HepG2 (cell line): ENCODE measurements around the gene AQP11. TPM values are rescaled to one million over a fixed set of nuclear protein-coding genes. Genes with fewer than 3 reads are reported as not detected.

Source experiments
- BRD4 ChIP-seq: sonication (generic); formaldehyde crosslinking; IDR thresholded peaks from 2 replicates; pipeline ENCODE4 v1.4.0; 2020; ENCODE audit warnings: missing genetic modification reagents
- CBX5 ChIP-seq: sonication (generic); formaldehyde crosslinking; IDR thresholded peaks from 2 replicates; pipeline ENCODE4 v1.4.0; 2020; ENCODE audit warnings: missing genetic modification reagents, borderline replicate concordance
- CCAR2 ChIP-seq: fragments of 200-400 bp; formaldehyde crosslinking; optimal IDR thresholded peaks from 2 replicates; pipeline ENCODE3; 2018; ENCODE audit warnings: low read depth, mild to moderate bottlenecking, low read length, moderate library complexity
- IRX3 ChIP-seq: sonication (generic); formaldehyde crosslinking; IDR thresholded peaks from 2 replicates; pipeline ENCODE4 v1.8.1; 2023; ENCODE audit warnings: mild to moderate bottlenecking, low read depth, missing genetic modification reagents, borderline replicate concordance
- POLR2G ChIP-seq: fragments of 200-400 bp; formaldehyde crosslinking; IDR thresholded peaks from 2 replicates; pipeline ENCODE4 v1.6.1; 2018; ENCODE audit warnings: mild to moderate bottlenecking, low read depth, low read length, moderate library complexity
- RFXANK ChIP-seq: IDR thresholded peaks from 2 replicates; pipeline ENCODE4 v1.6.1; 2016
- RXRA ChIP-seq: sonication (generic); formaldehyde crosslinking; IDR thresholded peaks from 2 replicates; pipeline ENCODE4 v1.5.1; 2020; ENCODE audit warnings: missing genetic modification reagents
- SNAI1 ChIP-seq: sonication (generic); formaldehyde crosslinking; IDR thresholded peaks from 2 replicates; pipeline ENCODE4 v1.5.0; 2020; ENCODE audit warnings: mild to moderate bottlenecking, missing genetic modification reagents, borderline replicate concordance
- TFAP4 ChIP-seq: sonication (generic); IDR thresholded peaks from 2 replicates; pipeline ENCODE4 v1.6.1; 2016; ENCODE audit warnings: low read depth, borderline replicate concordance
- ZBTB44 ChIP-seq: sonication (generic); formaldehyde crosslinking; IDR thresholded peaks from 2 replicates; pipeline ENCODE4 v1.4.0; 2020; ENCODE audit warnings: missing genetic modification reagents
- ZC3H13 ChIP-seq: sonication (generic); formaldehyde crosslinking; IDR thresholded peaks from 2 replicates; pipeline ENCODE4 v1.8.1; 2023; ENCODE audit warnings: mild to moderate bottlenecking, missing genetic modification reagents, moderate library complexity
- ZGPAT ChIP-seq: IDR thresholded peaks from 2 replicates; pipeline ENCODE4 v1.6.1; 2016; ENCODE audit warnings: mild to moderate bottlenecking
- ZNF232 ChIP-seq: sonication (generic); formaldehyde crosslinking; IDR thresholded peaks from 2 replicates; pipeline ENCODE4 v1.4.0; 2020; ENCODE audit warnings: missing genetic modification reagents, borderline replicate concordance
- ZNF274 ChIP-seq: sonication (generic); formaldehyde crosslinking; IDR thresholded peaks from 2 replicates; pipeline ENCODE4 v1.5.1; 2020; ENCODE audit warnings: mild to moderate bottlenecking, missing genetic modification reagents
- ZNF383 ChIP-seq: sonication (generic); formaldehyde crosslinking; IDR thresholded peaks from 2 replicates; pipeline ENCODE4 v1.4.0; 2020; ENCODE audit warnings: missing genetic modification reagents, mild to moderate bottlenecking, borderline replicate concordance
- ZNF549 ChIP-seq: sonication (generic); formaldehyde crosslinking; IDR thresholded peaks from 2 replicates; pipeline ENCODE4 v1.5.0; 2020; ENCODE audit warnings: missing genetic modification reagents
- ZNF747 ChIP-seq: sonication (generic); formaldehyde crosslinking; IDR thresholded peaks from 2 replicates; pipeline ENCODE4 v1.8.1; 2023; ENCODE audit warnings: missing genetic modification reagents, mild to moderate bottlenecking, borderline replicate concordance
- ZNF83 ChIP-seq: sonication (generic); formaldehyde crosslinking; IDR thresholded peaks from 2 replicates; pipeline ENCODE4 v1.4.0; 2020; ENCODE audit warnings: missing genetic modification reagents, mild to moderate bottlenecking, borderline replicate concordance
- polyA plus RNA-seq, 8 experiments: library from polyadenylated mRNA; depleted of rRNA in 3 of 8; stranded (reverse) in 7 of 8; unstranded in 1 of 8; fragments of >200 nt; fragmentation: Illumina TruSeq in 4 of 8; extraction: Trizol in 4 of 8; gene quantifications; 2 replicates each; pipeline versions ENCODE4 v1.2.1 to v1.2.3, GENCODE V29; 2011 to 2016; ENCODE audit warnings: low read depth in 4 of 8, missing spikeins in 1 of 8, mixed read lengths in 1 of 8; ENCODE audit not compliant: insufficient read depth in 1 of 8
- total RNA-seq, 5 experiments: library from RNA; depleted of rRNA; stranded (reverse); fragments of >200 nt; fragmentation: Illumina TruSeq; extraction: Trizol; gene quantifications; 2 replicates each; pipeline ENCODE4 v1.2.3, GENCODE V29; 2016; ENCODE audit warnings: low read depth in 1 of 5
- TF ChIP-seq, protein P1 (sequence below): IDR thresholded peaks from 2 replicates; pipeline ENCODE4 v1.6.1; 2016; ENCODE audit warnings: low read depth, control low read depth
- TF ChIP-seq, protein P2 (sequence below): sonication (generic); formaldehyde crosslinking; IDR thresholded peaks from 2 replicates; pipeline ENCODE4 v1.4.0; 2020; ENCODE audit warnings: missing genetic modification reagents
- TF ChIP-seq, protein P3 (sequence below): IDR thresholded peaks from 2 replicates; pipeline ENCODE4 v1.6.1; 2016; ENCODE audit warnings: missing compliant biosample characterization, missing genetic modification reagents, borderline replicate concordance

AQP11 gene
- total and polyA plus RNA-seq, 2 of the 13 experiments (the other 11 are each of a cell fraction or from before 2014, with no cell fraction given) = 10.4 to 15.3 TPM

DNA sequence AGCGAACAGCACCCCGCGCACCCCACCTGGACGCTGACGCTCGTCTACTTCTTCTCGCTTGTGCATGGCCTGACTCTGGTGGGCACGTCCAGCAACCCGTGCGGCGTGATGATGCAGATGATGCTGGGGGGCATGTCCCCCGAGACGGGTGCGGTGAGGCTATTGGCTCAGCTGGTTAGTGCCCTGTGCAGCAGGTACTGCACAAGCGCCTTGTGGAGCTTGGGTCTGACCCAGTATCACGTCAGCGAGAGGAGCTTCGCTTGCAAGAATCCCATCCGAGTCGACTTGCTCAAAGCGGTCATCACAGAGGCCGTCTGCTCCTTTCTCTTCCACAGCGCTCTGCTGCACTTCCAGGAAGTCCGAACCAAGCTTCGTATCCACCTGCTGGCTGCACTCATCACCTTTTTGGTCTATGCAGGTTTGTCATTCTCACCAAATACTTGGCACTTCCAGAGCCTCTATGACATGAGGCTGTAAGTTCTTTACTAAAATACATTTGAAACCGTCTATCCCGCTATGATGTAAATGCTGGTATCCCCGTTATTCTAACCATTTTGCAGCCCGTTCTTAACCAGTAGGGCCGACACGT lies 535 bp downstream of the AQP11 start (continued):
- peak; percentile 50; the same call in 1 of the 2 replicates for TF ChIP-seq BRD4
- no peak for TF ChIP-seq ZNF274 (CRISPR knock-in tag)
- no peak for TF ChIP-seq ZNF383 (CRISPR knock-in tag)
- no peak for TF ChIP-seq ZNF747 (CRISPR knock-in tag)
- TF ChIP-seq, protein P1, sequence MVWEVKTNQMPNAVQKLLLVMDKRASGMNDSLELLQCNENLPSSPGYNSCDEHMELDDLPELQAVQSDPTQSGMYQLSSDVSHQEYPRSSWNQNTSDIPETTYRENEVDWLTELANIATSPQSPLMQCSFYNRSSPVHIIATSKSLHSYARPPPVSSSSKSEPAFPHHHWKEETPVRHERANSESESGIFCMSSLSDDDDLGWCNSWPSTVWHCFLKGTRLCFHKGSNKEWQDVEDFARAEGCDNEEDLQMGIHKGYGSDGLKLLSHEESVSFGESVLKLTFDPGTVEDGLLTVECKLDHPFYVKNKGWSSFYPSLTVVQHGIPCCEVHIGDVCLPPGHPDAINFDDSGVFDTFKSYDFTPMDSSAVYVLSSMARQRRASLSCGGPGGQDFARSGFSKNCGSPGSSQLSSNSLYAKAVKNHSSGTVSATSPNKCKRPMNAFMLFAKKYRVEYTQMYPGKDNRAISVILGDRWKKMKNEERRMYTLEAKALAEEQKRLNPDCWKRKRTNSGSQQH (CRISPR knock-in tag) = peak; percentile 8; the same call in 1 of the 2 replicates
- peak; percentile 15; the same call in 1 of the 2 replicates for TF ChIP-seq ZGPAT (CRISPR knock-in tag)
- no peak for TF ChIP-seq CBX5 (CRISPR knock-in tag)
- peak; percentile 60; the same call in 1 of the 2 replicates for TF ChIP-seq TFAP4
- TF ChIP-seq IRX3 (CRISPR knock-in tag) = 0 out of 2 replicates have a peak, but pooled peaks have one; percentile 25
- 0 out of 2 replicates have a peak, but pooled peaks have one; percentile 27 for TF ChIP-seq SNAI1 (CRISPR knock-in tag)
- no peak for TF ChIP-seq POLR2G
- no peak for TF ChIP-seq CCAR2
- TF ChIP-seq RFXANK (CRISPR knock-in tag) = no peak
- no peak for TF ChIP-seq ZBTB44 (CRISPR knock-in tag)
- TF ChIP-seq ZC3H13 (CRISPR knock-in tag) = no peak; the same call in 1 of the 2 replicates
- TF ChIP-seq, protein P2, sequence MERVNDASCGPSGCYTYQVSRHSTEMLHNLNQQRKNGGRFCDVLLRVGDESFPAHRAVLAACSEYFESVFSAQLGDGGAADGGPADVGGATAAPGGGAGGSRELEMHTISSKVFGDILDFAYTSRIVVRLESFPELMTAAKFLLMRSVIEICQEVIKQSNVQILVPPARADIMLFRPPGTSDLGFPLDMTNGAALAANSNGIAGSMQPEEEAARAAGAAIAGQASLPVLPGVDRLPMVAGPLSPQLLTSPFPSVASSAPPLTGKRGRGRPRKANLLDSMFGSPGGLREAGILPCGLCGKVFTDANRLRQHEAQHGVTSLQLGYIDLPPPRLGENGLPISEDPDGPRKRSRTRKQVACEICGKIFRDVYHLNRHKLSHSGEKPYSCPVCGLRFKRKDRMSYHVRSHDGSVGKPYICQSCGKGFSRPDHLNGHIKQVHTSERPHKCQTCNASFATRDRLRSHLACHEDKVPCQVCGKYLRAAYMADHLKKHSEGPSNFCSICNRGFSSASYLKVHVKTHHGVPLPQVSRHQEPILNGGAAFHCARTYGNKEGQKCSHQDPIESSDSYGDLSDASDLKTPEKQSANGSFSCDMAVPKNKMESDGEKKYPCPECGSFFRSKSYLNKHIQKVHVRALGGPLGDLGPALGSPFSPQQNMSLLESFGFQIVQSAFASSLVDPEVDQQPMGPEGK (CRISPR knock-in tag) = peak; percentile 58
- TF ChIP-seq, protein P3, sequence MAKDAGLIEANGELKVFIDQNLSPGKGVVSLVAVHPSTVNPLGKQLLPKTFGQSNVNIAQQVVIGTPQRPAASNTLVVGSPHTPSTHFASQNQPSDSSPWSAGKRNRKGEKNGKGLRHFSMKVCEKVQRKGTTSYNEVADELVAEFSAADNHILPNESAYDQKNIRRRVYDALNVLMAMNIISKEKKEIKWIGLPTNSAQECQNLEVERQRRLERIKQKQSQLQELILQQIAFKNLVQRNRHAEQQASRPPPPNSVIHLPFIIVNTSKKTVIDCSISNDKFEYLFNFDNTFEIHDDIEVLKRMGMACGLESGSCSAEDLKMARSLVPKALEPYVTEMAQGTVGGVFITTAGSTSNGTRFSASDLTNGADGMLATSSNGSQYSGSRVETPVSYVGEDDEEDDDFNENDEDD (CRISPR knock-in tag) = no peak
- TF ChIP-seq ZNF549 = no peak
- TF ChIP-seq ZNF232 (CRISPR knock-in tag) = no peak
- TF ChIP-seq RXRA (CRISPR knock-in tag) = peak; percentile 11; the same call in 1 of the 2 replicates
- TF ChIP-seq ZNF83 (CRISPR knock-in tag) = peak; percentile 17; the same call in 1 of the 2 replicates
